ENCODE measurements around the gene RAVER1.
"Not testable (repeated sequence)": the region's sequence is repeated elsewhere in the genome, so short reads cannot be mapped to it uniquely, and the experiment has no call there.

RAVER1 gene

DNA sequence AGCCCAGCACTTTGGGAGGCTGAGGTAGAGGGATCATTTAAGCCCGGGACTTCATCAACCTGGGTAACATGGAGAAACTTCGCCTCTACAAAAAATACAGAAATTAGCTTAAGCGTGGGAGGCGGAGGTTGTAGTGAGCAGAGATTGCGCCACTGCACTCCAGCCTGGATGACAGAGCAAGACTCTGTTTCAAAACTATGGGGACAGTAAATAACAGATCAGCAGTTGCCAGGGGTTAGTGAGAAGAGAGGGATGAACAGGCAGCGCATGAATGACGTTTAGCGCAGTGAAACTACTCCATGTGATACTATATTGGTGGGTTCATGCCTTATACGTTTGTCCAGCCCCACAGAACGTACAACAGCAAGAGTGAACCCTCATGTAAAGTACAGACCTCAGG lies 13.2 kb upstream of the RAVER1 start:
- DNase-seq (ENCODE audit: low read depth) = no peak
- no peak overlapping the region for H3K4me3 ChIP-seq (ENCODE audit: low read depth, low read length)

DNA sequence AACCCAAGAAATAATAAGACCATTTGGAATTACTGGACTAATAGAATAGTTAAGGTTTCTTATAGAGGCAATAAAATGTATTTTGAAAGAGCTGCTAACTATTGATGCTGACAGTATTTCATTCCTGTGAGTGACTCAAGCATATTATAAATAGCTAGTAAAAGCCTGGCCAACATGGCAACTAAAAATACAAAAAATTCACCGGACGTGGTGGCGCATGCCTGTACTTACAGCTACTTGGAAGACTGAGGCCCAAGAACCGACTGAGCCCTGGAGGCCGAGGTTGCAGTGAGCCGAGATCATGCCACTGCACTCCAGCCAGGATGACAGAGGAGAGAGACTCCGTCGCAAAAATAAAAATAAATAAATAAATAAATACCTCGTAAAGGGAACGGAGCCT lies 11.5 kb upstream of the RAVER1 start:
- no peak for DNase-seq (ENCODE audit: low read depth)
- no peak overlapping the region for H3K4me3 ChIP-seq (ENCODE audit: low read depth, low read length)

DNA sequence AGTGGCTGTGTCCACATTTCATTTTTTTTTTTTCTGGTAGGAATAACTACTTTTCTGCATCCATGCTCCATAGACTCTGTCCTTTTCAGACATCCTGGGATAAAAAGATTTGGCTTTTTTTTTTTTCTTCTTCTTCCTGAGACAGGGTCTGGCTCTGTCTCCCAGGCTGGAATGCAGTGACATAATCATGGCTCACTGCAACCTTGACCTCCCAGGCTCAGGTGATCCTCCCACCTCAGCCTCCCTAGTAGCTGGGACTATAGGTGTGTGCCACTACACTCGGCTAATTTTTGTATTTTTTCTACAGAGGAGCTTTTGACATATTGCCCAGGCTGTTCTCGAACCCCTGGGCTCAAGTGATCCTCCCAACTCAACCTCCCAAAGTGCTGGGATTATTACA lies 10.2 kb upstream of the RAVER1 start:
- H3K4me3 ChIP-seq (ENCODE audit: low read depth, low read length) = no peak overlapping the region
- no peak for DNase-seq (ENCODE audit: low read depth)

DNA sequence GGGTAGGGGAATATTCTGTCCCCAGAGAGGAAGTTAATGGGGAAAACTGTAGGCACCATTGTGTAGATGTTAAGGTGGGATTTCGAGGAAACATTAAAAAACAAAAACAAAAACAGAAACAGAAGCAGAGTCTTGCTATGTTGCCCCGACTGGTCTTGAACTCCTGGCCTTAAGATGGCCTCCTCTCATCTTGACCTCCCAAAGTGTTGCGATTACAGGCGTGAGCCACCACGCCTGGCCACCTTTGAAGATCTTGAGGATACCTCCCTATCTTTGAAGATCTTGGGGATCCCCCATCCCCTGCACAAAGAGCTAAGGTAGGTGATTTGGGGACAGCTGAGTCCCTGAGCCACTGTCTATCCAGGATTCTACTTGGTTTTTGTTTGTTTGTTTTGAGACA lies 6.6 kb upstream of the RAVER1 start:
- H3K4me3 ChIP-seq (ENCODE audit: low read depth, low read length) = no peak overlapping the region

DNA sequence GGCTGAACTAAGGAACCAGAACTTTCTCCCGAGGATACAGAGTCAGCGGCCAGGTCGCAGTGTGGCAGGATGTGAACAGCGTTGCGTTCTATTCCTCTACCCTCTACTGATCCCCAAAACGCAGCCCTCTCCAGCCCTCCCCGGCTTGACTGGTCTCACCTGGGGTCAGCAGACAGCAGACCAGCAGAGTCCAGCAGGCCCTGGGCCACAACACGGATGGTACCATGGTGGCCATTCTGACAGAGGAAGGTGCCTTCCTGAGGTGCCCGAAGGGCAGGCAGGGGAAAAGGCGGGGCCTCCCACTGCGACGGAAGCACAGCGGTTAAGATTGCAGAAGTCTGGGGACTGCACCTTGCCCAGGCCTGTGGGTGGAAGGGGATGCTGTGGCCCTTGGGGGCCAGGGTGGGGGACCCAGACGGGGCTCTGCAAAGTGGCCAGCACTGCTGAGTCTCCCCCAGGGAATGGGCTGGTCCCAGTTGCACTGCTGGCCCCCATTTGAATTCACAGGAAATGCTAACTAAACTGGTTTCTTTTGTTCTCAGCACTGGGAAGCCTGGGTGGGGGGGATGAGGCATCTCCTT lies 6.1 kb upstream of the RAVER1 start, which contains the start of gene ICAM3:
Gene ICAM3 (minus strand): TSS at position 245 of the 581 bp plus-strand sequence. CDS start 10 bp downstream, at position 235.
- no peak for DNase-seq (ENCODE audit: low read depth)
- H3K4me3 ChIP-seq (ENCODE audit: low read depth, low read length) = no peak within 1 kb of the TSS

More for the DNA sequence above, 6.6 kb upstream of the RAVER1 start:
- DNase-seq (ENCODE audit: low read depth) = no peak

DNA sequence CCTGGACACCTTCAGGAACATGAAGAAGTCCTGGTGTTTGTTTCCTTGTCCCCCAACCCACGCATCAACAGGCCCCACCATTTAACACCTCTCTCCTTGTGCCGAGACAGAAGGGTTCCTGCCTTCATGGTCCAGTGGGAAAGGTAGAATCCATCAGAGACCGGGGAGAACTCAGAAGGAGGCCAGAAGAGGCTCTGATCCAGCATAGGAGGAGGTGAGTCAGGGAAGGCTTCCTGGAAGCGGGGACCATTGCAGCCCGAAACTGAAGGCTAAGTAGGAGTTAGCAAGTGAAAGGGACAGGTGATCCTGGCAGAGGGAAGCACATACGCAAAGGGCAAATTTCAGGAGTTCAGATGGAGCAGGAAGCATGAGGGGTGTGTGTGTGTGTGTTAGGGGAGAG lies 5.6 kb upstream of the RAVER1 start:
- no peak for DNase-seq (ENCODE audit: low read depth)

DNA sequence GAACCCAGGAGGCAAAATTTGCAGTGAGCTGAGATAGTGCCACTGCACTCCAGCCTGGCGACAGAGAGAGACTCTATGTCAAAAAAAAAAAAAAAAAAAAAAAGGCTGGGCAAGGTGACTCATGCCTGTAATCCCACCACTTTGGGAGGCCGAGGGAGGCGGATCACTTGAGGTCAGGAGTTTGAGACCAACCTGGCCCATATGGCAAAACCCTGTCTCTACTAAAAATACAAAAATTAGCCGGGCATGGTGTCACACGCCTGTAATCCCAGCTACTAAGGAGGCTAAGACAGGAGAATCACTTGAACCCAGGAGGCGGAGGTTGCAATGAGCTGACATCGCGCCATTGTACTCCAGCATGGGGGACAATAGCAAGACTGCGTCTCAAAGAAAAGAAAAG lies 3.4 kb upstream of the RAVER1 start:
- not testable (repeated sequence) for H3K4me3 ChIP-seq (ENCODE audit: low read depth, low read length); DNase-seq (ENCODE audit: low read depth)

More for the DNA sequence above, 5.6 kb upstream of the RAVER1 start:
- H3K4me3 ChIP-seq (ENCODE audit: low read depth, low read length) = no peak overlapping the region

DNA sequence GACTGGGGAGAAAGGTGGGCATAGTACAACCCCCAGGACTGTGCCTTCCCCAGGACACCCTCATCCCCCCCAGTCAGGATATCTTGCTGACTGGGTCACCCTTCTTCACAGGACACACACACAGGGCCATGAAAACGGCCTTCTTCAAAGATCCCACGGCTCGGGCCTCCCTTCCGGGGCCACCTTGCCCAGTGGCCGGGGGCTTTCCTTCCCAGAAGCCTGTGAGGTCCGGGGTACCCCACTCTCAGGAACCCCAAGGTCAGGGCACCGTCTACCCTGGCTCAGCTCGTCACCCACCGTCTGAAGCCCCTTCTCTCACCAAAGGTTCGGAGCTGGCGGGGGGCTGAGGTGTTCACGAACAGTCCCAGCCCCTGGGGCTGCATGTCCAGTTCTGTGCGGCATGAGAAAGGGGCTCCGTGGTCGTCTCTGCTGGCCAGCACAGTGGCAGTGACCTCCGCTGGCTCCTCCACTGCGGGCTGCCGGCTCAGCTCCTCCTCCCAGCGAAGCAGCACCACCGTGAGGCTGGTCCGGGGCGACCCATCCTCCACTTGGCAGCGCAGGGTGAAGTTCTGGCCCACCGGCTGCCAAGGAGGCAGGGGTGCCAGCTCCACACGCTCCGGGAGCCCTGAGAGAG lies 2.1 kb upstream of the RAVER1 start:
- DNase-seq (ENCODE audit: low read depth) = no peak
- peak overlapping the region; percentile 80 for H3K4me3 ChIP-seq (ENCODE audit: low read depth, low read length)

DNA sequence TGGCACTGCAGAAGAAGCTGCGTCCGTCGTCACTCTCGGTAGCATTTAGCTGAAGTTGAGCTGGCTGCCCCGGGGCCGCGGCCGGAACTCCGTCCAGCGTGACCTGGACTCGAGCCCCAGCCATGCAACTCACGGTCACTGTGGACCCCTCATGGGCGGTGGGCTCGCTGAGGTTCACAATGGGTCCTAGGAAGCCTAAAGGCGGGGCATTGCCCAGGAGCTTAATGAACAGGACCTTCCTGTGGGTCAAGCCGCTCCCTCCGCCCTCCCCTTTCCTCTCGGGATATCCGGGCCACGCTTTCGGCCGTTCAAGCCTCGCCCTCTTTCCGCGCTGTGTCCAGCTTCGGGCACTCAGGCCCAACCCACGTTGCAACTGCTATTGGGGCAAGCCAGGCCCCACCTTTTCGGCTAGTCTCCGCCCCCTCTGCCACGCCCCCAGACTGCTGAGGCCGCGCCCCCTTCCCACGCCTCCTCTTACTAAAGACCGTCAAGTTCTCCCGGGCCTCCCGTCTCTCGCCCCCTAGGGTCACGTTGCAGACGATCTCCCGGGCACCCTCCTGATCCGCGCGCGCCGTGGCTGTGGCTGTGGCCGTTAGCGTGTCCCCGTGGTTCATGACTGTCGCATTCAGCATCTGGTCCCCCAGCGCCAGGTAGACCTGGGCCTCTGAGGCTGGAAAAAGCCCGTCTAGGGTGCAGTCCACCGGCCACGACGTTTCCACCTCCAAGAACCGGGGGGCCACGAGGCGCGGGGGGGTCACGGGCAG lies 1.4 kb upstream of the RAVER1 start:
- H3K4me3 ChIP-seq (ENCODE audit: low read depth, low read length) = peak overlapping the region; percentile 80
- DNase-seq (ENCODE audit: low read depth) = peak; percentile 85

DNA sequence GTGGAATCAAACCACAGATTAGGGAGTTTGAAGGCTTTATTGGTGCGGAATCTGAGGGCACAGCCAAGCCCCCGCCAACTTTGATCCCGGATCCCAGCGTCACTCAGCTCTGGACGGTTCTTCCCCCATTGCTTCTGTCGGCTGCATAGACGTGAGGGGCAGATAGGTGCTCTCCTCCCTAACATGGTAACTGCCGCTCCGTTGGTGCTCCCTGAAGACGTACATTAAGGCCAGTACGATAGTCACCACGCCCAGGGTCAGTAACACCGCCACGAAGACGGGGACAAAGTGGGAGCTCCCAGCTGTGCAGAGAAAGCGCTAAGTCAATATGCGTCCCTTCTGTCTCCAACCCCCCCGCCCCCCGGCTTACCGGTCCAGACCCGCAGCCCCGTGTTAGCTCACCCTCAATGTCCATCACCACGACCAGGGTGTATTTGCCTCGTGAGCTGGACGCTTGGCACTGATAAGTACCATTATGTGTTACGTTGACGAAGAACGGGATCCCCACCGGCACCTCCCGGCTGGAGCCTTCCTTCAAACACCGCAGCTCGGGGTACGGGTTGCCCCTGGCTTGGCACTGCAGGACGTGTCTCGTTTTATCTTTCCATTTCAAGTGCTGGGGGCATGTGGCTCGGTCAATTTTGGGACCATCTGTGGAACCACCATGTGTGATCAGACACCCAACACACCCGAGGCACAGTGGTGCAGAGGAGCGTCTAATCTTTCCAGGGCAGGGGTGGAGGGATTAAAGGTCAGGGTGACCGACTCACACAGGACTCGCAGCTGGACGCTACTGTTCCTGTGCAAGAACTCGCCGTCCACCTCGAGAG lies 644 bp upstream of the RAVER1 start:
- peak overlapping the region; percentile 80 for H3K4me3 ChIP-seq (ENCODE audit: low read depth, low read length)
- no peak for DNase-seq (ENCODE audit: low read depth)

DNA sequence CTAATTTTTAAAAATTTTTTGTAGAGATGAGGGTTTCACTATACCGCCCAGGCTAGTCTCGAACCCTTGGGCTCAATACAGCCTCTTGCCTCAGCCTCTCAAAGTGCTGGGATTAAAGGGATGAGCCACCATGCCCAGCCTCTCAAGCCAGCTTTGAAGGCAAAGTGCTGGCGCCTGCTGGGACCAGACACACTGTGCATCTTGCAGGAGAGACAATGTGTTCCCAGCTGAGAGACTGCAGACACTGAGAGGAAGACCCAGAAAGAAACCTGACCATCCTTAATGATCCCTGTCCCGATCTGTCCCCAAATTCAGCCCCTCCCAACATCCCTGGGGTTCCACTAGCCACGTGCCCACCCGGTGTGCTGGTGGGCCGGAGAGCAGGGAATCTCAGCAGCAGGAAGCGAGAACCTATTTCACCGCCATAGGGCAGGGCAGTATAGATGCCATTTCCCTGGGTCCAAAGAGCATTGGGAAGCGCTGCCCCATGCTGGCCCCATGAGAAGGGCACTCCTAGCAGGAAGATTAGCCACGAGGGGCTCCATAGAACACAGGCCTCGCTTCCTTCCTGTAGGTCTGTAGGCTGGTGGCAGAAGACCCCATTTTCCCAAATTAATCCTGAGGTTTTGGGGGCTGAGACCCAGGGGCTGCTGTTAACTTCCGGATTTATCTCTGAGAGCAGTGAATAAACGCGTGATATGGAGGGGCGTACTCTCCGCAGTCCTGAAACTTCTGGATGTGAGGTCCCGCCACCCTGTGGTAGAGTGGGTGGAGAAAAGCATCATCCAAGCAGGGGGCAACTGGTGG lies 968 bp downstream of the RAVER1 start:
- no peak for DNase-seq (ENCODE audit: low read depth)
- H3K4me3 ChIP-seq (ENCODE audit: low read depth, low read length) = peak overlapping the region; percentile 80

DNA sequence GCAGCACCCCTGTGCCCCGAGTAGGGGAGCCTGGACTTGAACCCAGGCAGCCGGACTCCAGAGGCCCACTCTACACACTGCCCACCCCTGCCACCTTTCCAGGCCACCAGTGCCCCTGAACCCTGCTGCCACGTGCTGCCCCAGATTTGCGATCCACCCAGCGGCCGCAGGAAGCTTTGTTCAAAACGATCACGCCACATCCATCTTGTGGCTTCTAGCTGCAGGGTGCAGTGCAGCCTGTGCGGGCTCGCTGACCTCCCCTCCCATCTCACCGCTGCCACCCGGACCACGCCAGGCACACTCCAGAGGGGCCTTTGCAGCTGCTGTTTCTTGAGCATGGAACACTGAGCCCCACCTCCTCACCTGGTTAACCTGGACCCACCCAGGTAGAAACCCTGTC lies 3.8 kb downstream of the RAVER1 start:
- no peak overlapping the region for H3K4me3 ChIP-seq (ENCODE audit: low read depth, low read length)
- DNase-seq (ENCODE audit: low read depth) = no peak

DNA sequence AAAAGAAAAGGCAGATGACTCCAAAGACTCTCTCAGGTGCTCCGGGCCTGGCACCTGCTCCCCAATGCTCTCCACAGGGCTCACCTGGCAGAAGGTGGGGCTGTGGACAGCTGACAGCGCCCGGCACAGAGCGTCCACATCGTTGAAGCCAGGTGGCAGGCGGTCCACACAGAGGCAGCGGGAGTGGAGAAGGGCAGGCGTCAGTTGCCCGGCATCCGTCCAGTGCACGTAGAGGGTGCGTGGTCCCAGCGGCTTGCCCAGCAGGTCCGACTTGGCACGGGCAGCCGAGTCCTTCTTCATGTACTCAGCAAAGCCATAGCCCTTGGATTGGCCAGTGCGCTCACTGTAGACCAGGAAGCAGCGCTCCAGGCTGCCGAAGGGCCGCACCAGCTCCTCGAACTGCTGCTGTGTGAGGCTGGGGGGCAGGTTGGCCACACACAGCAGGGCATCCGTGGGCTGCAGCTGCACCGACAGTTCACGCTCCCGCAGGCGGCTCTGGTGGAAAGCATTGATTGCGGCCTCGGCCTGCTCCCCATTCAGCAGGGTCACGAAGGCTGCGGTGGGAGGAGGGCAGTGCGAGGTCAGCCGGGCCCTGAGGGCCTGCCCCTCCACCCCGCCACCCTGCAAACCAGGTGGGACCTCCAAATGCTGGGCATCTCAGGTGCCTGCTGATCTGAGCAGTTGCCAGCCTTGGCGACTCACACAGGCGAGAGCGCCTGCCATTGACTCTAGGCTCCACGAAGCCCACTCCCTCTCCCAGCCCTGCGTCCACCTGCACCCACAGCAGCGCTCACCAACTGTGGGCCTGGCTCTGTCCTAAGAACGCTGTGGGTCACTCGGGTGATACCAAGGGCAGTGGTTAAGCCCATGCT lies 4.5 kb downstream of the RAVER1 start:
- H3K4me3 ChIP-seq (ENCODE audit: low read depth, low read length) = no peak overlapping the region
- DNase-seq (ENCODE audit: low read depth) = no peak

DNA sequence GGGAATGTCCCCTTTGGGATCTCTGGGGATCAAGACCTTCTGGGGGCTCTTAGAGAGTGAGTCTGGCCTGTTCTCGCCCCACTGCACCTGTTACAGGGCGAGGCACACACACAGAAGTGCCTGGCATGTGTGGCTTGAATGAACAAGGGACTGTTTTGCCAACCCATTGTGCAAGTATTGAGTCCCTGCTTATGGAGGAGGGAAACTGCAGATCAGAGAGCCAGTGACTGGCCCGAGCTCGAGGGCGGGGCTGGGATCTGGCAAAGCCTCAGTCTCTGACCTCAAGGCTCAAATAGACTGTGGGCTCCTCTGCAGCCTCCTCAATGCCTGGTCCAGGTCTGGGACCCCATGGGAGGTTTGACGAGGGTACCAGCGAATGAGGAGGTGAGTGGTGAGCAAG lies 5.5 kb downstream of the RAVER1 start:
- H3K4me3 ChIP-seq (ENCODE audit: low read depth, low read length) = no peak overlapping the region
- DNase-seq (ENCODE audit: low read depth) = no peak

DNA sequence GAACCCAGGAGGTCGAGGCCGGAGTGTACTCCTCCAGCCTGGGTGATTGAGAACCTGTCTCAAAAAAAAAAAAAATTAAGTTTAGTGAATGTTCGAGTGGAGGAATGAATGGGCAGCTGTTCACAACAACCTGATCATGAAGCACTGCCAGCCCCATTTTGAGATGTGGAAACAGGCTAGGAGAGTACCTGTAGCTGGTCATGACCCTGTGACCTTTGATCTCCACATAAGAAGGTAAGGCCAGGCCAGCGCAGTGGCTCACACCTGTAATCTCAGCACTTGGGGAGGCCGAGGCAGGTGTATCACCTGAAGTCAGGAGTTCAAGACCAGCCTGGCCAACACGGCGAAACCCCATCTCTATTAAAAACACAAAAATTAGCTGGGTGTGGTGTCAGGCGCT lies 7.6 kb downstream of the RAVER1 start:
- no peak overlapping the region for H3K4me3 ChIP-seq (ENCODE audit: low read depth, low read length)
- no peak for DNase-seq (ENCODE audit: low read depth)

DNA sequence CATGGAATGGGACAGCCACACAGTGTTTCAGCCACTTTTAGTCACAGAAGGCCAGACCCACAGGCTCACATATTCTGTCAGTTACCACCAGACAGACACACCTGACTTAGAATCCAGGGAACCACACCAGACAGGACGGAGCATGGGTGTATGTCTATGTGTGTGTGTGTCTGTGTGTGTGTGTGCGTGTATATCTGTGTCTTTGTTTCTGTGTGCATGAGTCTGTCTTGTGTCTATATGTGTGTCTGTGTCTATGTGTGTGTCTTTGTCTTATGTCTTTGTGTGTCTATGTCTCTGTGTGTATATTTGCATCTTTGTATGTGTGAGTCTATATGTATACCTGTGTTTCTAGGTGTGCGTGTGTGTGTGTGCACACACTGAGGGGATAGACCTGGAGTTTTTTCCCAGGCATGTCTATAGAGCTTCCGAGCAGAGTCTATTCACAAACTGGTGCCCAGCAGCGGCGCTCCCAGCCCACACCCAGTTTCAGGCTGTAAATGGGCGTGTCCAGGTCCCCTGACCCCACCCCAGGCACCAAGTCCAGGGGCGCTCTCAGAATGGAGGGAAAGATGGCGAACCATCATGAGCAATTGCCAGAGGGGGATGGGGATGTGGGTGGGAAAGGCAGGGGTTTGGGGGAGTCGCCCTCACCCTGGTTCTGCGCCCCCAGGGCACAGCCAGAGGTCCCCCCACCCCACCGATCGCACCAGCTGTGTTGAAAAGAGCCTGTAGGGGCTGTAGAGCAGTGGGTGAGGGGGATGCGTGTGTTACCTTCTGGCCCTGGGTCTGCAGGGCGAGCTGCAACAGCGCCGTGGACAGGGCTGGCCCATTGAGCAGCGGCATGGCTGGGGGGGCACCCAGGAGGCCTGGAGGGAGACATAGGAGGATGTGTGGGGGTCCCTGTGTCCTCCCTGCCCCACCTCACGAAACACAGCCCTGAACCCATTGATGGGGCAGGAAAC lies 11.2 kb downstream of the RAVER1 start:
- DNase-seq (ENCODE audit: low read depth) = no peak
- no peak overlapping the region for H3K4me3 ChIP-seq (ENCODE audit: low read depth, low read length)

DNA sequence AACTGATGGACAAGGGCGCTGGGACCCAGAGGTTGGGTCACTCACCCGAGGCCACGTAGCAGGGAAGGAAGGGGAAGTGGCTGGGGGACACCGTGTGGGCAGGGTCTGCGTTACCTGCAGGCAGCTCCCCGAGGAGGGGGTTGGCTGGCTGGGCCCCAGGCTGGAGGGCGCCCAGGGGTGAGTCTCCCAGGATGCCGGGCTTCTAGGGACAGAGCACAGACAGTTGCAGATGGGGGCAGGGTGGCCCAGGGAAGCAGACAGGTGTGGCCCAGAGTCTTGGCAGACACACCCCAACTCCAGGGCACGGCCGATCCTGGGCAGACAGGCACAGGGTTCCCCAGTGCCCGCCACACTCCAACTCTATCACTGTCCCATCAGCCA lies 11.9 kb downstream of the RAVER1 start:
- no peak overlapping the region for H3K4me3 ChIP-seq (ENCODE audit: low read depth, low read length)
- no peak for DNase-seq (ENCODE audit: low read depth)

Data from skeletal muscle cell (primary cell).